Activated CD4-positive, alpha-beta T cell treated with anti-CD3 and anti-CD28 coated beads, Interleukin-2, Interleukin-6, amounts not matched to agents 100 ng/mL and 50 ng/mL, durations not matched to agents 16 hours and 8 hours (primary cell): Measurements from ENCODE around the gene SCGB1D4.
A peak's percentile ranks its signal among the peaks of the same experiment; 100 is the strongest.
"Not testable (repeated sequence)": the region's sequence is repeated elsewhere in the genome, so short reads cannot be mapped to it uniquely, and the experiment has no call there.

Source experiments
- DNase-seq: peaks from one replicate; pipeline ENCODE4 v3.0.0-alpha.2; 2020

Gene SCGB1D4, protein sequence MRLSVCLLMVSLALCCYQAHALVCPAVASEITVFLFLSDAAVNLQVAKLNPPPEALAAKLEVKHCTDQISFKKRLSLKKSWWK

GRCh38 chr11:62298975-62299374, at the start of gene SCGB1D4:
Gene SCGB1D4, minus strand, starts transcription at chr11:62299075. Its CDS starts 65 bp downstream, at chr11:62299010.
- no peak for DNase-seq

DNA sequence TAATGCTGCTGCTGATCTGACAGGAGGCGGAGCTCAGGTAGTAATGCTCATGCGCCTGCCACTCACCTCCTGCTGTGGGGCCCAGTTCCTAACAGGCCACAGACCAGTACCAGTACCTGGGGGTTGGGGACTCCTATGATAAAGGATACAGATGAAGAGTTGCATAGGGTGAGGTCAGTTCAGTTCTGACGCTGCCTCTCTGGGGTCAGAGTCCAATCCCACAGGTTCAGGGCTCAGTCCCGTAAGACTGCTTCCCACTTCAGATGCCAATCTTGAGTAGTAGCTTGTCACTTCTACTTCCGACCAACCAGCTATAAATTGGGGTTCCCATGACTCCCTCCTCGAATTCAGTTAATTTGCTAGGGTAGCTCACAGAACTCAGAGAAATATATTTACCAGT, 47.0 kb upstream of the SCGB1D4 start:
- DNase-seq = no peak

DNA sequence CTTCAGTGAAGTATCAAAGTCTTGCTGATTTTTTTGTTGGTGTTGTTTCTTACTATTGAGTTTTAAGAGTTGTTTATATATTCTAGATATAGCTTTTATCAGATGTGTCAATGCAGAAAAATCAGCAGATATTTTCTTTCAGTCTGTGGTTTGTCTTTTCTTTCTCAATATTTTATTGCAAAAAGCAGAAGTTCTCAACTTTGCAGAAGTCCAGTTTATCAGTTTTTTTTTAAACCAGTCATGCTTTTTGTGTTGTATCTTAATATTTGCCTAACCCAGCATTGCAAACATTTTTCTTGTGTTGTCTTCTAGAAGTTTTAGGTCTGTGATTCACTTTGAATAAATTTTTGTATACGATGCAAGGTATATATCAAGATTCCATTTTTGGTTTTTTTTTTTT, 45.3 kb upstream of the SCGB1D4 start:
- DNase-seq = no peak

- DNase-seq = not testable (repeated sequence)
Measured at GRCh38 chr11:62343646-62344190, 44.8 kb upstream of the SCGB1D4 start.

- DNase-seq = no peak
Measured at GRCh38 chr11:62341588-62341987, 42.7 kb upstream of the SCGB1D4 start.

GRCh38 chr11:62340269-62340901, 41.5 kb upstream of the SCGB1D4 start:
- peak; percentile 63 for DNase-seq

DNA sequence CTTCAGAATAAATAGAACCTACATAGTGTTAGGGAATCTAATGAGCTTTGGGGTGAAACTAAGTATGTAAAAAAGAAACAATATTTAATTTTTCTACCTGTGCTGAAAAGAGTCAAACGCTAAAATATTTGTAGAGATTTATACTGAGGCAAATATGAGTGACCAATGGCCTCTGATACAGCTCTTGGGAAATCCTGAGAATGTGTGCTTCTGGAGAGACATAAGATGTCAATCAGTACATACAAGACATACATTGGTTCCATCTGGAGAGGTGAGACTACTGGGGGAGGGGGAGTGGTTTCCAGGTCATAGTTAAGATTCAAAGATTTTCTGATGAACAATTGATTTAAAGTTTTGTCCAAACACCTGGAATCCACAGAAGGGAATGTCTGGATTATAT, 39.3 kb upstream of the SCGB1D4 start:
- no peak for DNase-seq

GRCh38 chr11:62337303-62338181, 38.7 kb upstream of the SCGB1D4 start, which contains the start of gene ASRGL1:
Gene ASRGL1, plus strand, starts transcription at chr11:62337448. Its CDS starts 530 bp downstream, at chr11:62337978.
- DNase-seq = peak; percentile 81

GRCh38 chr11:62336949-62337302, 38.1 kb upstream of the SCGB1D4 start:
- DNase-seq = not testable (repeated sequence)

DNA sequence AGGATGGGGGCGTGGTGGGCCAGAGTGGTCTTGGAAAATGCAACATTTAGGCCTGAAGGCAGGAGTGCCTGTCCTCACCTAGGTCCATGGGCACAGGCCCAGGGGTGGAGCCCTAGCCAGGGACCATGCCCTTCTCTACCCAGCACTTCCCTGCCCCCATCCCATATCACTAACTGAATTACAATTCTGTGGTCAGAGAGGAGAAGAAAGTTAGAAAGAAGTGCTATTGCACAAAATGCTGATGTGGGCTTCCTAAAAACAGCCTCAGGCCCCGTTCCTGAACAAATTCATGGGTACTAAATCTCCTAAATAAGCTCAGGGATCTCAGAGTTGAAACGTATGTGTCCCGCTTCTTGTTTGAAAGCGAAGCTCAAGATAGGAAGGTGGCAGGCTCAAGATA, 34.9 kb upstream of the SCGB1D4 start:
- no peak for DNase-seq

GRCh38 chr11:62331264-62331663, 32.4 kb upstream of the SCGB1D4 start:
- DNase-seq = not testable (repeated sequence)

DNA sequence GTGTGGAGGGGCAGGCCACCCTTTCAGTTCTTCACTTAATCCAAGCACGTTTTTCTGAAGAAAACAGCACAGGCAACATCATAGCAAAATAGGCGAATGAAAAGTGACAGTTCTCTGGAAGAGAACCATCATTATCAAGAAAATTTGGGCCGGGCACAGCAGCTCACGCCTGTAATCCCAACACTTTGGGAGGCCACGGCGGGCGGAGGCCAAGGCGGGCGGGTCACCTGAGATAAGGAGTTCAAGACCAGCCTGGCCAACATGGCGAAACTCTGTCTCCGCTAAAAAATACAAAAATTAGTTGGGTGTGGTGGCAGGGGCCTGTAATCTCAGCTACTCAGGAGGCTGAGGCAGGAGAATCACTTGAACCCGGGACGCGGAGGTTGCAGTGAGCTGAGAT, 28.7 kb upstream of the SCGB1D4 start:
- DNase-seq = not testable (repeated sequence)

GRCh38 chr11:62326719-62327118, 27.8 kb upstream of the SCGB1D4 start:
- DNase-seq = not testable (repeated sequence)

- not testable (repeated sequence) for DNase-seq
Measured at GRCh38 chr11:62325781-62326180, 26.9 kb upstream of the SCGB1D4 start.

DNA sequence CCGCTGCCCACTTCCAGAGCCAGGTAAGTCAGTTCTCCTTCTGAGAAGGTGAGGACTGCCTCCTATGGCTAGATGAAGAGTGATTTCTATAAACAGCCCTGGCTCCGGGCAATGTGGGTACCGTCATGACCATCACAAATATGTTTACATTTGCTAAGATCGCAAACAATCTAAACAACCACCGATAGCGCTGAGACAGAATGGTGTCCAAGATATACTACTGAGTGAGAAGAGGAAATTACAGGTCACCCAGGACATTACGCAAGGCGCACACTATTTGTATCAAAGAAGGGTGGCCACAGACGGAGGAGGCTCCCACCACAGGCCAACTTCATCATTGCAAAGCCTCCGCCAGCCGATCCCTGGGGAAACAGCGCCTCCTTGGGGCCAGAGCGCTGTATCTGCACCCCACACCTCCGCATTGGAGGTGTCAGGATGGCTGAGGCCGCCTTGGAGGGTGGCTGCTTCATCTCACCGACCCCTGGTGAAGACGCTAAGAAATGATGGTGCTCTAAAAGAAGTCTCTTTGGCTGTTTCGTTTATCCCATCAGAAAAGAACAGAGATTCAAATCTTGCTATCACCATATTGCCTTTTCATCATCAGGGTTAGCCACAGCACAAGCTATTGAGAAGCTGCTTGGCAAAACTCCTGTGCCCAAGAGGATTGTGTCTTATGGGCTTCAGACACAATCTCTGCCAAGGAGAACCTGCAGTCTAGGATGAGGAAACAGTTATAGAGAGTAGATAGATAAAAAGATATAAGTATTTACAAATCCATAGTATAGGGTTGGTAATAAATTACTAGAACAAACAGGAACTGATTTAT, 26.1 kb upstream of the SCGB1D4 start:
- DNase-seq = peak; percentile 83

DNA sequence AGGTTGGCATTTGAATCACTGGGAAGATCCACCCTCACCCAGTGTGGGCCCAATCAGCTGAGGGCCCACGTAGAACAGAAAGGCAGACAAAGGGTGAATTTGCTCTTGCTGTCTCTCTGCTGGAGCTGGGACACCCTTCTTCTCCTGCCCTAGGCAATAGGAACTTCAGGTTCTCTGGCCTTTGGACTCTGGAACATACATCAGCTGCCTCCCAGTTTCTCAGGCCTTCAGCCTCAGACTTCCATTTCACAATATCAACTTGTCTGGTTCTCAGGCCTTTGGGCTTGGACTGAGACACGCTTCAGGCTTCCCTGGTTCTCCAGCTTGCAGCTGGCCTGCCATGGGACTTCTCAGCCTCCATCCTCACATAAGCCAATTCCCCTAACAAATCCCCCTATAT, 23.6 kb upstream of the SCGB1D4 start:
- no peak for DNase-seq

- DNase-seq = no peak
Measured at GRCh38 chr11:62315431-62315830, 16.6 kb upstream of the SCGB1D4 start.

- no peak for DNase-seq
Measured at GRCh38 chr11:62309991-62310390, 11.1 kb upstream of the SCGB1D4 start.

DNA sequence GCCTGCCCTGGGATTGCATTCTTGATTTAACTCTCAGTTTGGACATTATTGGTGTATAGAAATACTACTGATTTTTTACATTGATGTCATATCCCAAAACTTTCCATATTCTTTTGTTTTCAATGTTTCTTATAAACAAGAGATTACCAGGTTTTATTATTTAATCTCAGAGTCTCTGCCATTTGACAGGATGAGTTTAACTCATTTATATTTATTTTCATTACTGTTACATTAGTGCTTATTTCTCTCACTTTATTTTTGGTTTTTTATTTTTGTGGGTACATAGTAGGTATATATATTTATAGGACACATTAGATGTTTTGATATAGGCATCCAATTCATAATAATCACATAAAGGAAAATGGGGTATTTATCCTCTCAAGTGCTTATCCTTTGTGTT, 9.1 kb upstream of the SCGB1D4 start:
- no peak for DNase-seq

- DNase-seq = no peak
Measured at GRCh38 chr11:62306227-62306626, 7.4 kb upstream of the SCGB1D4 start.

DNA sequence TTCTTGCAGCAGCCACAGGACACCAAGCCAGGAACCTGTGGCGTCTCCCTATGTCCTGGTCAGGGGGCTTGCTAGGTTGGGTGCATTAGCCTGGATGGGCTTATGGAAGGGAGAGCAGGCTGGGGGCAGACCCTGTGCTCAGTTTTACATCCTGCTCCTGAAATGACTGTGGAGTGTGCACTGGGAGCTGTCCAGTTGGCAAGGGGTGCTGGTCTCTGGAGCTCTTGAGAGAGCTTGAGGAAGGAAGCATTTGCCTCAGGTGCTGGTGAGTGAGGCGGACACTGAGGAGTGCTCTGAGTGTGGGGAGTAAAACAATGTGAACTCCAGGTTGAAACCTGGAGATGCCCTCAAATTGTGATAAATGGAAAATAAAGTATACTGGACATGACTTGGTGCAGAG, 3.4 kb downstream of the SCGB1D4 start:
- peak; percentile 7 for DNase-seq

GRCh38 chr11:62280452-62280851, 18.4 kb downstream of the SCGB1D4 start:
- no peak for DNase-seq

- DNase-seq = no peak
Measured at GRCh38 chr11:62273789-62274275, 25.0 kb downstream of the SCGB1D4 start.
